GM21381 (cell line): ENCODE data around the gene FLOT2.
"Not testable (repeated sequence)": the region's sequence is repeated elsewhere in the genome, so short reads cannot be mapped to it uniquely, and the experiment has no call there.

Experiments used
- ATAC-seq: cut with Tn5 transposase; IDR thresholded peaks from one replicate; pipeline ENCODE4 v1.9.1; 2021; ENCODE audit warnings: mild to moderate bottlenecking, moderate library complexity; ENCODE audit not compliant: unreplicated experiment

Gene FLOT2

DNA sequence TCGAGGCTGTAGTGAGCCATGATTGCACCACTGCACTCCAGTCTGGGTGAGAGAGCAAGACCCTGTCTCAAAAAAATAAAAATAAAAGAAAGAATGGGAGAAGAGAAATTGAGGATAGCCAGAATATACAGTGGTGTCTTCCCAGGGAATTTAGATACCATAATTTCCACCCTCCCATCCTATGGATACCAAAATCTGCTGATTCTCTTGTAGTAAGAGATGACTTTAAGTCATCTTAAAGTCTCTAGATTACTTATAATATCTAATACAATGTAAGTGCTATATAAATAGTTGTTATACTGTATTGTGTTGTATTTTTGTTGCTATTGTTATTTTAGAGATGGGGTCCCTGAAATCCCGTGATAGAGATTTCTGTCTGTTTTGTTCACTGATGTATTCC, 44.2 kb downstream of the FLOT2 start:
- no peak for ATAC-seq

- ATAC-seq, result no peak
Measured at GRCh38 chr17:28849281-28849680, 48.3 kb downstream of the FLOT2 start.

DNA sequence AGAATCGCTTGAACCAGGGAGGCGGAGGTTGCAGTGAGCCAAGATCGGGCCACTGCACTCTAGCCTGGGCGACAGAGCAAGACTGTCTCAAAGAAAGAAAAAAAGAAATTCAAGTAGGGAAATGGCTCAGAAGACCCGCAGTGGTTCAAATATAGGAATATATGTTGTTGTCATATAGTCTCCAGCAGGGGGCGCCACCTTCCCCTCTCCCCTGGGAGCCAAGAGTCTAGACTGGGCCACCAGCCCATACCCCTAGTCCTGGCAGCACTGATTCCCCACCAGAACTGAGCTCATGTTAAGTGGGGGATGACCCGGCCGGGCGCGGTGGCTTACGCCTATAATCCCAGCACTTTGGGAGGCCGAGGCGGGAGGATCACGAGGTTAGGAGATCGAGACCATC, 48.9 kb downstream of the FLOT2 start:
- not testable (repeated sequence) for ATAC-seq

GRCh38 chr17:28846699-28847098, 50.8 kb downstream of the FLOT2 start:
- not testable (repeated sequence) for ATAC-seq

- ATAC-seq, result no peak
Measured at GRCh38 chr17:28846231-28846630, 51.3 kb downstream of the FLOT2 start.

DNA sequence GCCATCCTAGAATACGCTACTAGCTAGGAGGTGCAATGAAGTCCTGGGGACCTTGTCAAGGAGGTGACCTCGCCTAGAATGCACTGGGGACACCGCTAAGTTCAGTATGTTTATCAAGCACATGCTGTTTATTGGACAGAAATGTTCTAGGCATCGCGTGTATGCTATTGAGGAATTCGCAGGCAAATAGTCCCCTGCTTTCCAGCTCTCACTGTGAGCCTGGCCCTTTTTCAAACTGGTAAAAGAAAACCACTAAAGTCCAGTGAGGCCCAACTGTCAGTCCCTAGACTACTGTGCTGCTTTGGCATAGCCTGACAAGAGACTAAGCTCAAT, 53.8 kb downstream of the FLOT2 start:
- ATAC-seq, result no peak

DNA sequence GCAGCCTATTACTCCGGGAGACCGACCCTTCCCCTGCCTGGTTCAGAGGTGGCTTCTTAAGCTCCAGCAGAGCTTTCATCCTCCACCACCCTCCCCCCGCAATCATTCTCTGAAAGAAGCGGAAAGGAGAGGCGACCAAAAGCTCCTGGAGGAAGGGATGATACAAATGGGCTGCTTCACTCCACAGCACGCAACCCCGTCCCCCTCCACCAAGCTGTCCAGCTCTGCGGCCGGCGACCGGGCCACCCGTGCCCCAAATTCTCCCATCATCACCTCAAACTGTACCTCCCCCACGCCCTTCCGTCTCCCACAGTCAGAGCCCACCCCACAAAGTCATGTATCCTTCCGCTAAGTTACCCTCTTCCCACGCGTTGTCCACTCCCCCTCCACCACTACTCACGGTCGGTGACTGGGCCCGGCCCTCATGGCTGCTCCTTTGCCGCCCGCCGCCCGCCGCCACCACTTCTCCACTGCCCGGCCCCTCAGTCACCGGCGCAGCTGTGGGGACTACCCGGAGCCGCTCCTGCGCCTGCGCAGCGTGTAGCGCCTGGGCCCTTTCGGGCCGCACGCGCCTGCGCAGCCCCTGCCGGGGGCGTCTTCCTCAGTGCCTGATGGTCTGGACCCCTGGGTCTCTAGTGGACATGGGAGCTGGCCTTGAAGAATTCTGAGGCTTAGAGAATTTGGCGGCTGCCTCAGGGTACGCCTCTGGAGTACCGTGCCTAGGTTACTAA, 55.1 kb downstream of the FLOT2 start, which contains the start of gene FAM222B:
FAM222B (minus strand) TSS at position 509 of the 731 bp plus-strand sequence. CDS start 76,123 bp downstream, outside the sequence.
- ATAC-seq, result peak; percentile 84

DNA sequence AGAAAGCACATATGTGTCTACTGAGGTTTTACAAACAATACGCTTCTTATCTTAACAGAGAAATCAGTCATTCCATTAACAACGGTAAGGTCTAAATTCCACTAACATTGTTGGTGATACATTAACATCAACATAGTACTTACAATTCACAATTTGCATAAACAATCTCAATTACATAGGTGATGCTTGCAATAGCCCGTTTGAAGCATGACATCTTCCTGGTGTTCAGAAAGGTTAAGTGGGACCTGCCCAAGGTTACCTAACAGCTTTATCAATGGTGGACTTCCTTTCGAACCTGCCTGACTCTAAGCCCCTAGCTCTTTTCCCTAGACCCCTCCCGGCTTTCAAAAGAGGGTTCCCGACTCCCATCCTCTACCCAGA, 55.6 kb downstream of the FLOT2 start:
- no peak for ATAC-seq

DNA sequence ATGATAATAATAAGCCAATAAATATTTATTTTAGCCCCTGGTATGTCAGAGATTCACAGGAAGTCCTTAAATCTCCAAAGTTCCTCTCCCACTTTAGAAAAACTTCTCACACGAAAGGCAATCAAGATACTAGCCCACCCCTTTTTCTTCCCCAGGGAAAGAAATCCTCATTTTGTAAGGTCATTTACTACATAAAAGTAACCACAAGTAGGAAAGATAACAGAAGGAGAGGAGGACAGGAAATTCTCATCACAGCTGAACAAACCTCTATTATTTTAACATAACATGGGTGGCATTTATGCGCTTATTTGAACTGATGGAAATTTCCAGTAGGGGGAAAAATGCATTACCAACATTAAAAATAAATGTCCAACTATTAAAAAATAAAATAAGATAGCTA, 58.3 kb downstream of the FLOT2 start:
- ATAC-seq, result no peak

GRCh38 chr17:28836541-28836940, 61.0 kb downstream of the FLOT2 start:
- not testable (repeated sequence) for ATAC-seq

DNA sequence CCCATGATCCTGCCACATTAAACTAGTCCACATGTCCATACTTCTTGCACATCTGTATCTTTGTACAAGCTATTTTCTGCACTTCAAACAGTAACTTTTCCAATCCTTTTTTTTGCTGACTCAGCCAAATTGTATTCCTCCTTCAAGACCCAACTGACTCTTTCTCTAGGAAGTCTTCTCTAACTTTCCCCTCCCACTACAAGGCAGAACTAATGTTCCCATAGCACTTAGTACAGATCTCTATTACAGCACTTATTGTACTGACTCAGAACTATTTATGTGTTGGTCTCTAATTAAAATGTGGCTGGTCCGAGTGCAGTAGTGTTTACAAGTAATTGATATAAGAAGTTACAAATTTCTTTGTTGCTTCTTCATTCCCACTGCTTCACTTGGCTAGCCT, 63.1 kb downstream of the FLOT2 start:
- ATAC-seq, result no peak
